IMR-90 (cell line): Measurements from ENCODE around the gene DOHH. TPM values are rescaled to one million over a fixed set of nuclear protein-coding genes. Genes with fewer than 3 reads are reported as not detected.

Experiments used
- ATAC-seq: fragments of 200-7000 bp; cut with Tn5 transposase; 2 replicates; pipeline ENCODE4 v1.9.1; 2020; ENCODE audit warnings: low read depth, mild to moderate bottlenecking, moderate library complexity
- BruUV-seq: library from RNA; stranded (reverse); fragments of 400-500 nt; replicated peaks from 2 replicates; lab custom pipeline; 2021; lab: Mats Ljungman, UMichigan
- CTCF ChIA-PET: fragments of 300-600 bp; formaldehyde crosslinking; extraction: SDS; loops from one replicate; lab custom pipeline; 2021; ENCODE audit warnings: antibody characterized with exemption; lab: Yijun Ruan, JAX
- POLR2A ChIA-PET: fragments of 300-600 bp; sonication (Branson Sonifier 250); formaldehyde crosslinking; loops from one replicate; lab custom pipeline; 2022; ENCODE audit warnings: antibody characterized with exemption; ENCODE audit not compliant: unreplicated experiment; lab: Charles Lee
- DNase-seq: peaks from one replicate; pipeline ENCODE4 v3.0.0; 2013
- H2AFZ ChIP-seq: replicated peaks from 2 replicates; pipeline ENCODE3; 2013; ENCODE audit warnings: low read length, mild to moderate bottlenecking; ENCODE audit not compliant: poor library complexity
- H2AK5ac ChIP-seq: 2 replicates; pipeline ENCODE4 v1.6.1; 2013; ENCODE audit warnings: low read depth, low read length, inconsistent platforms
- H2AK9ac ChIP-seq: replicated peaks from 2 replicates; pipeline ENCODE3; 2013; ENCODE audit warnings: mild to moderate bottlenecking, low read depth, low read length, moderate library complexity; ENCODE audit not compliant: poor library complexity
- H2BK120ac ChIP-seq: 2 replicates; pipeline ENCODE4 v1.6.1; 2013; ENCODE audit warnings: low read depth, low read length, inconsistent platforms
- H2BK15ac ChIP-seq: 3 replicates; pipeline ENCODE4 v1.6.1; 2013; ENCODE audit warnings: low read depth, low read length, inconsistent platforms
- H2BK20ac ChIP-seq: 2 replicates; pipeline ENCODE4 v1.6.1; 2013; ENCODE audit warnings: low read depth, mild to moderate bottlenecking, inconsistent platforms, low read length, moderate library complexity
- H2BK5ac ChIP-seq: 2 replicates; pipeline ENCODE4 v1.6.1; 2013; ENCODE audit warnings: mild to moderate bottlenecking, low read depth, low read length, inconsistent platforms; ENCODE audit not compliant: poor library complexity, severe bottlenecking
- H3K14ac ChIP-seq: replicated peaks from 2 replicates; pipeline ENCODE4 v1.6.1; 2013; ENCODE audit warnings: low read depth, low read length, inconsistent platforms
- H3K18ac ChIP-seq: 2 replicates; pipeline ENCODE4 v1.6.1; 2013; ENCODE audit warnings: low read depth, low read length, control low read depth
- H3K23ac ChIP-seq: 2 replicates; pipeline ENCODE4 v1.6.1; 2013; ENCODE audit warnings: low read depth, low read length, inconsistent platforms
- H3K27ac ChIP-seq: 2 replicates; pipeline ENCODE4 v1.5.1; 2013; ENCODE audit warnings: mild to moderate bottlenecking, control low read depth, low read length; ENCODE audit not compliant: insufficient read depth
- H3K27me3 ChIP-seq: 2 replicates; pipeline ENCODE4 v1.6.1; 2013; ENCODE audit warnings: low read length; ENCODE audit not compliant: control insufficient read depth, insufficient read depth
- H3K36me3 ChIP-seq: 2 replicates; pipeline ENCODE4 v1.6.1; 2013; ENCODE audit warnings: low read length, mixed read lengths; ENCODE audit not compliant: control insufficient read depth, insufficient read depth
- H3K4ac ChIP-seq: 2 replicates; pipeline ENCODE4 v1.6.1; 2013; ENCODE audit warnings: low read depth, low read length, inconsistent platforms
- H3K4me1 ChIP-seq: 2 replicates; pipeline ENCODE4 v1.6.1; 2013; ENCODE audit warnings: low read length, mixed read lengths; ENCODE audit not compliant: control insufficient read depth, insufficient read depth
- H3K4me2 ChIP-seq: 2 replicates; pipeline ENCODE4 v1.6.1; 2013; ENCODE audit warnings: low read depth, mild to moderate bottlenecking, control low read depth, low read length, moderate library complexity
- H3K4me3 ChIP-seq: 2 replicates; pipeline ENCODE4 v1.5.1; 2013; ENCODE audit warnings: low read depth, mild to moderate bottlenecking, control low read depth, low read length, moderate library complexity; ENCODE audit not compliant: insufficient read depth
- H3K56ac ChIP-seq: 2 replicates; pipeline ENCODE4 v1.6.1; 2013; ENCODE audit warnings: low read length, inconsistent platforms; ENCODE audit not compliant: insufficient read depth; ENCODE audit errors: extremely low read depth
- H3K79me1 ChIP-seq, 2 experiments: 2 replicates each; pipeline ENCODE4 v1.6.1; 2013; ENCODE audit warnings: low read length in 2 of 2, inconsistent platforms in 1 of 2, low read depth in 1 of 2
- H3K9ac ChIP-seq: 2 replicates; pipeline ENCODE4 v1.6.1; 2013; ENCODE audit warnings: low read depth, low read length, control low read depth
- H3K9me1 ChIP-seq: 2 replicates; pipeline ENCODE4 v1.6.1; 2013; ENCODE audit warnings: low read length, inconsistent platforms; ENCODE audit not compliant: insufficient read depth
- H3K9me3 ChIP-seq: 2 replicates; pipeline ENCODE4 v1.6.1; 2013; ENCODE audit warnings: low read length; ENCODE audit not compliant: control insufficient read depth, insufficient read depth
- H4K20me1 ChIP-seq: 2 replicates; pipeline ENCODE4 v1.6.1; 2013; ENCODE audit warnings: low read length, inconsistent platforms; ENCODE audit not compliant: insufficient read depth
- H4K5ac ChIP-seq: 2 replicates; pipeline ENCODE4 v1.6.1; 2013; ENCODE audit warnings: mild to moderate bottlenecking, low read depth, low read length, control low read depth
- H4K8ac ChIP-seq, 2 experiments: 2 replicates each; pipeline ENCODE4 v1.6.1; 2013; ENCODE audit warnings: low read depth in 2 of 2, low read length in 2 of 2, control low read depth in 1 of 2, inconsistent platforms in 1 of 2
- H4K91ac ChIP-seq: 2 replicates; pipeline ENCODE4 v1.6.1; 2013; ENCODE audit warnings: low read depth, low read length, inconsistent platforms; ENCODE audit not compliant: insufficient read depth
- POLR2A ChIP-seq: IDR thresholded peaks from 2 replicates; pipeline ENCODE4 v1.6.1; 2012; ENCODE audit warnings: mild to moderate bottlenecking, low read depth, low read length
- RAD21 ChIP-seq: IDR thresholded peaks from 2 replicates; pipeline ENCODE4 v1.6.1; 2012; ENCODE audit warnings: low read length, improper control_type of control experiment
- WGBS, 2 experiments: methylation state at CpG; one replicate each; pipeline versions ENCODE4 v1.1.5 to v1.1.7; 2013; ENCODE audit warnings: missing lambda C conversion rate in 2 of 2; ENCODE audit not compliant: insufficient read length in 1 of 2; ENCODE audit errors: extremely low coverage in 2 of 2; 5-methylcytosine and 5-hydroxymethylcytosine counted together
- dilution Hi-C: fragments of 300-500 bp; cut with HindIII; formaldehyde crosslinking; loops from one replicate; pipeline ENCODE4 v1.14.3; 2018; ENCODE audit warnings: low sequenced_read_pairs; ENCODE audit not compliant: unreplicated experiment
- in situ Hi-C: fragments of 300-500 bp; cut with MboI; formaldehyde crosslinking; loops from 3 replicates; pipeline ENCODE4 v1.14.3; 2019; ENCODE audit warnings: low sequenced_read_pairs, inconsistent platforms, mixed read lengths
- intact Hi-C: fragments of 100-400 bp; cut with micrococcal nuclease; formaldehyde crosslinking; loops from 2 replicates; pipeline ENCODE4 v1.10.0; 2022
- polyA plus RNA-seq, 3 experiments: library from polyadenylated mRNA; depleted of rRNA; stranded (reverse); fragments of >200 nt; gene quantifications; 2 replicates each; pipeline ENCODE4 v1.2.3, GENCODE V29; 2012; ENCODE audit warnings: low replicate concordance in 1 of 3
- total RNA-seq: library from RNA; depleted of rRNA; stranded (reverse); fragments of >200 nt; gene quantifications from 2 replicates; pipeline ENCODE4 v1.2.3, GENCODE V29; 2012

The DOHH gene
- total and polyA plus RNA-seq, 2 of the 4 experiments (the other 2 are of a cell fraction) = 3.2 to 9.2 TPM

DNA sequence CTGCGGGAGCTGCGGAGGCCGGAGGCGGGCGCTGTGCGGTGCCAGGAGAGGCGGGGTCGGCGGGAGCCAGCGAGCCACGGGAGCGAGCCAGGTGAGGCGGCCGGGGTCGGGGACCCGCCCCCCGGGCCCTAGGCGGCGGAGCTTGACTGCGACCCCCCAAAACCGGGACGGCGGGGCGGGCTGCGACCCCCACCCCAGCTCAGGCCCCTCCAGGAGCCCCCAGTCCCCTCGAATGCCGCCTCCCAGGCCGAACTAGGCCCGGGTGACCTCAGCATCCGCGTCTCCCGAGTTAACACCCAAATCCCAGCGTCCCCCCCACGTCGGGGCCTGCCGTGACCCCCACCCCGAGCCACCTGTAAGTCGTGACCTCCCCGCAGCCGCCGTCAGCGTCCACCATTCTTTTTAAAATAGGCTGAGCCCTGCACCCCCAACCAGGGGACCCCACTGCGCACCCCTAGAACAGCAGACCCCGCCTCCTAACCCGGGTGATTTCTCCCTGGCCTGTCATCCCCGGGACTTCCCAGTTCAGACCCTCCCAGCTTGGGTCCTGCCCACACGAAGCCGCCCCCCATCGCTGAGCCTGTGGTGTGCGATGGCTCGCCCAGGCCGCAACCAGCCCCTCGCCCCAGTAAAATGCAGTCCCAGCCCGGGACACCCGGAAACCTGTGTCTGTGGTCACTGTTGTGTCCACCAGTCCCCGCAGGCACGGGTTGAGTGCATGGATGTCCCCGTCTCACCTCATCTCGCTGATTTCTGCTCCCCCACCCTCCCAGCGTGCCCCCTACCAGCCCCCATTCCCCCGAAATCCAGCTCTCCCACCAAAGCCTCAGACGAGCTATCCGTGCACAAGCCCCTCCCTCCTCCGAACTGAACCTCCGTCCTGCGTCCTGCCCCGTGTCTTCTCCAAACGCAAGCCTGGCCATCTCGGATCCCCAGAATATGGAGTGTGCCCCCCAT lies 6.2 kb upstream of the DOHH start:
- H3K36me3 ChIP-seq = peaks cover 10% of the 10 kb centered on the region
- H3K27ac ChIP-seq = peak overlapping the region; percentile 65
- H2AFZ ChIP-seq = peak overlapping the region; percentile 88
- TF ChIP-seq POLR2A = peak; percentile 80; the same call in 1 of the 2 replicates
- no peak for TF ChIP-seq RAD21
- H3K9me1 ChIP-seq = peaks cover 15% of the 10 kb centered on the region
- no peaks in the 10 kb centered on the region for H3K27me3 ChIP-seq
- H3K4me1 ChIP-seq = peaks cover 16% of the 10 kb centered on the region
- peaks cover 0 to 57% of the 10 kb centered on the region in 2 experiments; a peak in 2 of 4 replicates for H3K79me1 ChIP-seq
- H3K4me2 ChIP-seq = peak overlapping the region; percentile 98
- no peak overlapping the region; the same call in 1 of the 2 replicates for H4K91ac ChIP-seq
- in situ Hi-C loops = no loop called here
- 0 out of 2 replicates have a peak overlapping the region, but pooled peaks have one; percentile 52 for H3K56ac ChIP-seq
- peak overlapping the region; percentile 72 for H3K4ac ChIP-seq
- H4K8ac ChIP-seq = peak overlapping the region; percentile 33 to 66; a peak in 1 of 4 replicates
- H2AK5ac ChIP-seq = peak overlapping the region; percentile 89
- peaks cover 45% of the 10 kb centered on the region for H4K20me1 ChIP-seq
- H2BK120ac ChIP-seq = no peak overlapping the region
- no TSS peak for BruUV-seq
- H3K23ac ChIP-seq = peak overlapping the region; percentile 82
- DNase-seq (no peak), ATAC-seq (peak; percentile 8)
- H3K14ac ChIP-seq = peak overlapping the region; percentile 83
- peak overlapping the region; percentile 98 for H2AK9ac ChIP-seq
- ChIA-PET POLR2A (interaction anchor here (0.6 kb wide), 2 partner anchors 12 to 138 kb away, joined by 3 to 4 read pairs; no protein-coding TSS in a partner anchor), CTCF (no interaction called here)
- dilution Hi-C loops = no loop called here
- H3K9me3 ChIP-seq = no peaks in the 10 kb centered on the region
- H2BK5ac ChIP-seq = peak overlapping the region; percentile 47
- peak overlapping the region; percentile 90 for H3K9ac ChIP-seq
- no peak overlapping the region; the same call in 1 of the 2 replicates for H4K5ac ChIP-seq
- H3K18ac ChIP-seq = no peak overlapping the region
- peak overlapping the region; percentile 65 for H3K4me3 ChIP-seq
- H2BK15ac ChIP-seq = no peak overlapping the region
- WGBS, 2 experiments = 0% methylated on average over 24 of the region's 69 CpGs; no CpG with 5 or more reads in 1 of the 2 experiments
- no peak overlapping the region for H2BK20ac ChIP-seq
- intact Hi-C loops = loop anchor here (5.0 kb wide), 1 partner anchor 121 kb away; the partner anchor contains the start of gene CACTIN
